ENCODE measurements around the gene RPL38.
"Not testable (repeated sequence)": the region's sequence is repeated elsewhere in the genome, so short reads cannot be mapped to it uniquely, and the experiment has no call there.

RPL38 gene

GRCh38 chr17:74185571-74186185 is 17.8 kb upstream of the RPL38 start:
- DNase-seq (ENCODE audit: low spot score), result no peak

- DNase-seq (ENCODE audit: low spot score), result no peak
Observed at GRCh38 chr17:74186498-74186897, 17.0 kb upstream of the RPL38 start.

- DNase-seq (ENCODE audit: low spot score), result no peak
Observed at GRCh38 chr17:74187761-74188160, 15.7 kb upstream of the RPL38 start.

GRCh38 chr17:74188687-74189086 is 14.8 kb upstream of the RPL38 start:
- not testable (repeated sequence) for DNase-seq (ENCODE audit: low spot score)

GRCh38 chr17:74190154-74190553 is 13.3 kb upstream of the RPL38 start:
- DNase-seq (ENCODE audit: low spot score), result peak; percentile 29

GRCh38 chr17:74190807-74191406 is 12.6 kb upstream of the RPL38 start:
- no peak for DNase-seq (ENCODE audit: low spot score)

- DNase-seq (ENCODE audit: low spot score), result peak; percentile 67
Observed at GRCh38 chr17:74192950-74193781, 10.3 kb upstream of the RPL38 start.

- no peak for DNase-seq (ENCODE audit: low spot score)
Observed at GRCh38 chr17:74194682-74195081, 8.8 kb upstream of the RPL38 start.

GRCh38 chr17:74196541-74197317 is 6.7 kb upstream of the RPL38 start:
- DNase-seq (ENCODE audit: low spot score), result no peak

- no peak for DNase-seq (ENCODE audit: low spot score)
Observed at GRCh38 chr17:74197801-74198200, 5.7 kb upstream of the RPL38 start.

GRCh38 chr17:74198694-74199093 is 4.8 kb upstream of the RPL38 start:
- no peak for DNase-seq (ENCODE audit: low spot score)

GRCh38 chr17:74199306-74200092 is 4.0 kb upstream of the RPL38 start:
- DNase-seq (ENCODE audit: low spot score), result peak; percentile 59

- DNase-seq (ENCODE audit: low spot score), result no peak
Observed at GRCh38 chr17:74200112-74200511, 3.4 kb upstream of the RPL38 start.

GRCh38 chr17:74201250-74201649 is 2.2 kb upstream of the RPL38 start:
- DNase-seq (ENCODE audit: low spot score), result no peak

GRCh38 chr17:74201948-74202347 is 1.5 kb upstream of the RPL38 start:
- DNase-seq (ENCODE audit: low spot score), result no peak

GRCh38 chr17:74202938-74203337 is 540 bp upstream of the RPL38 start:
- DNase-seq (ENCODE audit: low spot score), result no peak

GRCh38 chr17:74204474-74204873 is 996 bp downstream of the RPL38 start:
- DNase-seq (ENCODE audit: low spot score), result no peak

GRCh38 chr17:74205274-74205673 is 1.8 kb downstream of the RPL38 start:
- no peak for DNase-seq (ENCODE audit: low spot score)

GRCh38 chr17:74206332-74206818 is 2.9 kb downstream of the RPL38 start:
- DNase-seq (ENCODE audit: low spot score), result no peak

- DNase-seq (ENCODE audit: low spot score), result peak; percentile 69
Observed at GRCh38 chr17:74210191-74211140, 7.0 kb downstream of the RPL38 start.
